Ureter (tissue), 1 donor: ENCODE data around the gene ELMO1. TPM values are rescaled to one million over a fixed set of nuclear protein-coding genes. Genes with fewer than 3 reads are reported as not detected.

Source experiments
- DNase-seq: peaks from one replicate; pipeline ENCODE4 v3.0.0-alpha.2; 2020; ENCODE audit warnings: low spot score
- total RNA-seq: library from RNA; stranded (reverse); gene quantifications from one replicate; pipeline ENCODE4 v1.2.4, GENCODE V29; 2023
- donor health status: DM: yes; HTN: yes; CAD: no.

The ELMO1 gene
- total RNA-seq, 1 donor from 2014 or later = 51.9 TPM

DNA sequence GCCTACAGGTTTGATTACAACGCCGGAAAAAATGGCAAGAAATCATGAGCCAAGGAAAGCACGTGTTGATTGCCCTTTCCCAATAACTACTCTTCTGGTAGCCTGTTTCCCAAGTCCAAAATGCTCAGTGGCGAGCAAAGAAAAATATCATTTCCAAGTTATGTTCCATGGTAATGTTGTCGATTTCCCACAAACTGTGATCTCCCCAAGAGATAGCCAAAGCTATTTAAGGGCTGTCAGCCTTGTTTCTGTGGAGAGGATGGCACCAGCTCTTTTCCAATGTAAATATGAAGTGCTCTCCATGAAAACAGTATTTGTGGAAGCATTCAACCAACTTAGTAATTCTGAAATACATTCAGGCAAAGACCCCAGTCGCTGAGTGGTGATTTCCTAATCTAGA lies 491.9 kb downstream of the ELMO1 start:
- no peak for DNase-seq

DNA sequence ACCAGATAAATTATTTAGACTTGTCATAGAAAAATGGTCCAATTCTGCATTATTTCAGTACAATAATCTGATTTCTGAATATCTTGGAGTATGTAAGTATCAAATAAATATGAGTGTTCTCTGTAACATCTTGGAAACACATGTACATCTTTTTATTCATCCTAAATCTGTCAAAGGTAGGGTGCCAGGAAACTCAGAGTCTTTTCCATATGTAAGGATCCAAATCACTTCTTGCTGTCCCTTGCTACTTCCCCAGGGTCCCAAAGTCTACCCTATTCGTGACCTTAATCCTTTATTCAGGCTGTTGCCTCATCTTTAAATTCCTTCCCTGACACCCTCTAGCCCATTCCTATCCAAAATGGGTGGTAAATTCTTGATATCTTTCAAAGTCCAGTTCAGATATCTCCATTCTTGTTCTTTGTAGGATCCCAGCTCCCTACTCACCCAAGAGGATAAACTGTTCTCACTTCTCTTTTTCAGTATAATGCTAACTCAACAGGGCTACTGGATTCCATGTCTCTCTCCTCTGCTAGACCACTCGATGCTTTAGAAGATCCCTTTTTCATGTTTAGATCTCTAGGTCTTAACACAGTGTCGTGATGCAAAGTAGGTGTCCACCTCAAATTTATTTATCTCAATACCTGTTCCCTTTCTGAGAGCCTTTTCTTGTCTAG lies 493.1 kb downstream of the ELMO1 start:
- no peak for DNase-seq

DNA sequence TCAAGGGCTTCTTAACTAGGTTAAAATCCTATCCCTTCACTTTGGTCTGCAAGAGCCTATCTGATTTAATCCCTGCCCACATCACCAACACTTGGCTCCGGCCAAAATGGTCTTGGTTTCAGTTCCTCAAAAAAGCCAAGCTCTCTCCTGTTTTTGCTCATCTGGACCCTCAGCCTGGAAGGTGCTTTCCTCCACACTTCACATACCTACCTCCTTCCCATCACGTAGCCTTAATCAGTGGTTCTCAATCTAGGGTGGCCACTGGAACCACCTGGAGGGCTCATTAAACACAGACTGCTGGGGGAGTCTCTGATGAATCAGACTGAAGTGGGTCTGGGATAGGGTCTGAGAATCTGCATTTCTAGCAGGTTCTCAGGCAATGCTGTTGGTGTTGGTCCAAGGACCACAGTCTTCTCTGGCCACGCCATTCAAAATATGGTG lies 497.4 kb downstream of the ELMO1 start:
- DNase-seq = no peak

DNA sequence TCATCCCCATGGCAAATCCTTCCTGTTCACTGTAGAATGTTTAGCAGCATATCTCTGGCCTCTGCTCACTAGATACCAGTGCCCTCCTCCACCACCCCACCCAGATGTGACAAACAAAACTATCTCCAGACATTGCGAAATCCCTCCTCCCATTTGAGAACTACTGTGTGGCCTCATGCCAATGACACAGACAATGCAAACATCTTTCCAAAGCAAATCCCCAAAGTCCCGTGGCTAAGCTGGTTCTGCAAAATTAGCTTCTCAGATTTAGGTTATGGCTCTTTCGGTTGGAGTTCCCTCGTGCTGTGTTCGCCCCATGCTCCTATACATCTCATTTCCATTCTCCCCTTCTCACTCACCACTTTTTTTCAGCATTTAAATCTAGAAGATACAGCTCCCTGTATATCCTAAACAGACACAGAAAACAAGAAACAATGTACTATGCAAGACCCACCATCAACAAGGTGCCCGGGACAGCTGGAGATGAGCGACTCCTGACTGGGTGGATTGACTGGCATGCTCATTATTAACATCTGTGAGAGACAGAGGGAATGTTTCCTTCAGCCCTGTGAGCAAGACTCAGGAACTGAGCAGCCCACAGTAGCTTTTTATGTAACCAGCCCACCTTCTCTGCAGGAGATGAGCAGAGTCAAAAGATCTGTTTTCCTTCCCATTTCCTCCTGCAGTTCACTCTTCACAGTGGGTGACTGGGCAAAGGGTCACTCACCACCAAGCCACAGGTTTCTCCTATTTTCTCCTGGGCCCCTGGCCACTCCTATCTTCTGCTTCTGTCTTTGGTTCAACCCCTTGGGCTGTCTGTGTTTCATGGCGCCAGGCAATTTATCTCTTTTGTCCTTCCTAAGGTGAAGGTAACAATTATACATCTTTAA lies 498.7 kb downstream of the ELMO1 start:
- DNase-seq = no peak

DNA sequence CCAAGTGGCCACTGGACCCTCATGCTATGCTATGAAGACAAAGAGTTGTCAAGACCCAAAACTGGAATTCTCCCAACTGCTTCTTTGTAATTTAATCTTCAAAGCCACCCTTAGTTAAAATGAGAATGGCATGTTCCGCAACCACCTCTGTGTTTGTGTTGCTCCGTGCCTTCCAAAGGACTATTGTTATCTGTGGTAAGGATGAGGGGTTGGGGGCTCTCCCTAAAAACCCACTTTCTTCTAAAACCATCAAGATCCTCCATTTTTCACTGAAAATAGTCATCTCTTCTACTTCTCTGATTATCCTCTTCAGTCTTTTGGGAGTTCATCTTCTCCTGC lies 502.3 kb downstream of the ELMO1 start:
- no peak for DNase-seq

DNA sequence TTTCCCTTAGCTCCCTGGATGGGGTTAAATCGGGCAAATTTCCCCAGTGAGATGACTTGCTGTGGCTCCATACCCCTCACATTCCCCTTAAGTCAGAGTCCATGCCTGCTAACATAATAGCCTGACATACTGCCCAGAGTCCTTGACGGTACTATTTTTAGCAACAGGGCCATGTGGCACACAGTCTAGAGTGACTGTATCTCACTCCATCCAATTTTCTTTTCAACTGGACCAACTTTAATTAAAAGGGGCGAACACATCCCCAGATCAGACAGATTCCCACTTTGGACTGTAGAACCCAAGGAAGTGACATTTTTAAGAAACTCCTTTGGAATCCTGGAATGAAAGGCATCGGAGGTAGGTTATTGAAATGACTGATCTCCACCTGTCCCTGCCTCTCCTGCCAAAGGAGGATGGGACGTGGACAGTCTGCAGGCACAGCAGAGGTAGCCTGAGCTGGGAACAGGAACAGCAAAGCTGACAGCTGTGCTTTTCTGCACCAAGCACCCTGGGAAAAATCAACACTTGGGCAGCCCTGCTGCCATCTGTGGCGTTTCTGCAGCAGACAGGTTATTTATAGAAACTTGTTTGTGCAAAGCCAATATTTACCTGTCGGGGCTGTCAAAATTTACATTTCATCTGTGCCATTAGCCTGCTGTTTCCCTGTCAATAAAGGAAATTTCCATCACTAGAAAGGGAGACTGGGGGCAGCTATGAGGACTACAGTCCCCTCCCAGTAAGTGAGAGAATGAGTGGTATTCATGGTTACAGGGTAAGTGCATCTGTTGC lies 502.9 kb downstream of the ELMO1 start:
- no peak for DNase-seq

DNA sequence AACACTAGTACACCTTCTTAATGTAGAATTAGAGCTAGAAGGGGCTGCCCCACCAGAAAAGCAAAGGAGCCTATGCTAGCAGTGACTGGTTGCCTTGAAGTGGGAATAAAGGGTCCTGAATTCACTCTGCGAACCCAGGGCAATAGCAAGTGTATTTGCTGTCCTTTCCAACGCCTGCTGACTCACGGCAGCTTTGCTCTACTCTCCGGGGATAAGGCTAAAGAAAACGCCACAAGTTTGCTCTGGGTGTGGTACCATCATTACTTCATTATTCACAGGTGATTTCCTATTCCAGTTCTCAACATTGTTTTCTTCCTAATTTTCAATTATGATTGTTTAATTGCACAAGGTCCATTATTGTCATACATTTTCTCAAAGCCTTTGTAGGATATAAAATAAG lies 503.8 kb downstream of the ELMO1 start:
- no peak for DNase-seq

DNA sequence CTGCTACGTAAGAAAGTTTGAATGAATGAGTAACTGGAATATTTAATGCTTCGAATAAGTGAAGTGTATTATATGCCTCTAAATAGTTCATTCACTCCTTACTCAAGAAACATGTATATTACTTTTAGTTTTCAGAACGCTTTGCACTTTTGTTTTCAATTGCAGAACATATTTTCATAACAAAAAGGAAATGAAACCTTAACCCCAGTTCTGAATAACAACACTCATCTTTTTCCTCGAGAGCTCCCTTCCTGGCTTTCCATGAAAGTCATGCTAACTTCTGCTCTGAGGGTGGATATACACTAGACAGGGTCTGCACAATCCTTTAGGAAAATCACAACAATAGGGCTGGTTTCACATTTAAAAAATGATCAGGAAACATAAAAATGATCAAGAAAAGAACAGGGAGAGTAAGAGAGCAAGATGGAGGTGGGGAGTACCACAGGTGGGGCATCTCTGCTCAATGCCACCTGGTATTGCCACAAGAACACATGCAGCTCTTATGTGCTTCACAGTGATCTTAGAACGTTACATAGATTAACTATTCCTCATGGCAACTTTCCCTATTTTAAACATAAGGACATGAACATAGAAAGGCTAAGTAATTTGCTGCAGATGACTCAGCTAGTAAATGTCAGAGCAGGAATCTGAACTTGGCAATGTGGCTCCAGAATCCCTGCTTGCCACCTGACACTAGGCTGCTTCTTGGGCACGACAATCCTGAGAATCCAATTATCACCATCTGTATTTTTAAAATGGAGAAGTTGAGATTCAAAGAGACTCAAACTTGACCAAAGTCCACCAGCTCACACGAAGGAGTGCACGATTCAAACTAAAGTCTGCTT lies 504.9 kb downstream of the ELMO1 start:
- no peak for DNase-seq

DNA sequence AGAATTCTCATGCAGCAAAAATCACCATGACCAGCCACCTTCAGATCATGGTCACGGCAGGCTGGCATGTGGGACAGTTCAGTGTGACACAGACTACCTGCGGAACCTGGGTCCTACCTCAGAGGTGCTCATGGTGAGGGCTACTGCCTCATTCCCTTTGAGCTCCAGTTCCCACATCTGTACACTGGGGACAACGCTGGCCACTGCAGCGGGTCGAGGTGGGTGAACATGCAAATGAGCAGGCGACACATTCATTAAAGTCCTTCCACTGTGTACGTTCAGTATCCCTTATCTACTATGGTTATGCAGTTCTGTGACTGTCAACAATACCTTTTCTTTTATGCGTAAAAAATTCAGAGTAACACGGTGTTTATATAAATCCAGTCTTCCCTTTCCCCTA lies 505.7 kb downstream of the ELMO1 start:
- DNase-seq = no peak

DNA sequence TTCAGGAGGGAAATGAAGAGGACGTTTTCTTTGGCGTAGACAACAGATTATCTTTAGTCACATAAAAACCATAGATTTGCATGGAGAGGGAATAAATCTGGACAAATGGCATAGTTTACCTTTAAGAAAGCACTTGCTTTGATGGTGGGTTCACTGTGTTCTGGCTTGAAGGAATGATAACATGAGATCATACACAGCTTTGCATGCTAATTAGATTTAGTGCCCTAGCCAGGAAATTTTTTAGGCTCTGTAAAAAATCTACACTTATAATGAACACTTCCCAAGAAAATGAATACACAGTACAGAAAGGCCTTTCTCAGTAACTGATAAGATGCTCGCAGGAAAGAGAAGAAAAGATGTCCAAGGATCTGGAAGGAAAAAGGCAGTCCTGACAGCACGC lies 506.1 kb downstream of the ELMO1 start:
- DNase-seq = no peak

DNA sequence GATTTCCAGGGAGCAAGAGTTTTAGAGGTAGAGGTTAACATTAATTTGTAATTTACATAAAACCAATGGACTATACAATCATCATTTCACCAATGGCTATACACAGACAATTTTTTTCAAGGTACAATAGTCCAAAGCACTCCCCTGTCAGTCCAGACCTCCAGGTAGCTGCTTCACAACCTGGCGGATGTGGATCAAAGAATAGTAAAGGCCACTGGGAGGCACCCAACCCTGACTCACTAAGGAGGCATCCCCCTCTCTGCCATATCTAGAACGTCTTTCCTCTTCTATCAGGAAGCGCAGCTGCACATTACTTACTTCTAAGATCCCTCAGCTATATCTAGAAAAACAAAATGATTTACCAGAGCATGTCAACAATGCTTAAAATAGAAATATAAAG lies 506.6 kb downstream of the ELMO1 start:
- no peak for DNase-seq

DNA sequence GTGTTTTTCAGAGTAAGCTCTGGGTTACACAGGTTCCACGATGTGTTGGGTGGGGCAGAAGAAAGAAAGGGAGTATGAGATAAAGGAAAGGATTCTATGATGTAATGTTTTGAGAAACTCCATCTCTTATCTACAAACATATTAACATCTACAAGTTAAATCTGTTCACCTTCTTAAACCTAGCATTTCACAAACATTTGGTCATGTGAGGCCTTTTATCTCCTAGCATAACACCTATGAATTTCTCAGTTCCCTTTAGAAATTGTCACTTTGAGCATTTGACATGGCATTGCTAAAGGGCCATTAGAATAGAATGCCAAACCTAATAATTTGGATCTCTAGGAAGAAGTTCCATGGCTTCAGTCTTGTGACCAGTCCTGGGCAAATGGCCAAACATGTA lies 507.3 kb downstream of the ELMO1 start:
- DNase-seq = no peak

DNA sequence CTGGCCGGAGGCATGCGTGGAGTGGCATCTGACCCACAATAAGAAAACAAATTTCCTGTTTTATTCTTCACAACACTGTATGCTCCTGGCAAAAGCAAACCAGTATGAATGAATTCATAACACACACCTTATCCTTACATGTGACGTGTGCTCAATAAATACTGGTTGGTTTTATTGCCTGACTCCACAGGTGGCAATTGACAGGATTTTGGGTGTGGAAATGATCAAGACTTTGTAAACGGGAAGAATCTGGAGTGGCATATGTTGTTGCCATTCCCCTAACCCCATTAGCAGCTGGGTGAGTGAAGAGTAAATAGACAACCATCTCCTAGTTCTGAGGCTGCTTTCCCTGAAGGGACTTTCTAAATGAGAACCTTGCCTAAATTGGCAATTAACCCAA lies 508.8 kb downstream of the ELMO1 start:
- no peak for DNase-seq

DNA sequence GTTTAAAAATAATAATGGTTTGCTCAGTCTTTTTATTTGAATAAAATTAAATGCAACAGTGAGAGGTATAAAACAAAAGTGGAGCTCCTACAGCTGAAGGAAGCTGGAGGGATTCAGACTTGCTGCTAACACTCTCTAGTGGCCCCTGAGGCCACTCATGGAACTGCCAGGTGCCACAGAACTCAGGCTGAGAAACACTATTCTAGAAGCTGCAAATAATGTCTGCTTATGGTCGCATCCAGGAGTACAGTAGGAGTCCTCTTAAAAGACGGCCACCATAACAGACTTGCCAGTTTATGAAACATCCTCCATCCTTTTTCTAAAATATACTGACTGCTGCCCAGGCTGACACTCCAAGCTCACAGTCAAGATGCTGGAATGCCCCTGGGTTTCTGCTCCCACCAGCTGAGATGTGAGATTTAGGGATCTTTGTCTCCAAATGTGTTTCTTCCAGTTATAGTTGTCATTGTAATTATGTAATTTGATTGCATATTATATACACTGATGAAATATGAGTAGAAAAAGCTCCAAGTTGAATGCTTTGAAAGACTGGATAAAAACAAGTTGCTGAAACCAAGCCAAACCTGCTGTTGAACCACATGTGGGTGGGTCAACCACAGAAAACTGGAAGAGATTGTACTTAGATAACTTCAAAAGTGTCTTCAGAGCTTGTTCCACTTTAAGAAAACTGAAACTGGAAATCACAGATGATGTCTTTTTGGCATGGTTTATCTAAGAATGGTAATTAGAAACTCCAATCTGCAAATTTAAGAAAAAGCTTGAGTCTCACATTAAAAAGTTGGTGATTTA lies 510.7 kb downstream of the ELMO1 start:
- no peak for DNase-seq

DNA sequence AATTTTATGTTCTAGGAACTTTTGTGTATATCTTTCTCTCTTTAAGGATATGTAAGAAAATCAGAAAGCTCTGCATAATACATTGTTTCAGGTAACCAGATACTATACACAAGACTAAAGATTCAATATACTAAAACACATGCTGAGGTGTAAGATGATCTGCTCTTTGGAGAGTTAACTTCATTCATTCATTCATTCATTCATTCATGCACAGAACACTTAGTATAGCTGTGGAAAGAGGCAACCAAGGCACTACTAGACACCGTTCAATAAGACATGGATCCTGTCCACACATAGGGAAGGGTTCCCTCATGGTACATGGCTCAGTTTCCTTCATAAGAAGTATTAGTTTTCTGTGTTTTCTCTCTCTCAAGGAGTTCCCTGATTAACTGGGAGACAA lies 516.8 kb downstream of the ELMO1 start:
- DNase-seq = no peak

DNA sequence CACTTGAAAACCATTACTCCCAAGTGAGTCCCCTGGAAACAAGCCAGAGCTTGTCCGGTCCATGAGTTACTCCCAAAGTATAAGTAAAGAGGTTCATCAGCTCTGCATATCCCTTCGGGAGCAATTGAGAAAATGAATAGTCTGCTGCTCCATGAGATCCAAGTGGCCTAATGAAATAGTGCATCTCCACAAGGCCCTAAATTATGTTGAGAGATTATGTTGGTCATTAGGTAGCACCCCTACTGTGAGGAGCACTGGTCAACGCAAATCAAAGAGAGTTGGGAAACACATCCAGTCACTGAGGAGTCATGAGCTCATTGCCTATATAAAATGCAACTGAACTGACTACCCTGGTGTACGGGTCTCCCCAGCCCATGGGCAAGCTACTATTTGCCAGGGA lies 518.9 kb downstream of the ELMO1 start:
- no peak for DNase-seq

DNA sequence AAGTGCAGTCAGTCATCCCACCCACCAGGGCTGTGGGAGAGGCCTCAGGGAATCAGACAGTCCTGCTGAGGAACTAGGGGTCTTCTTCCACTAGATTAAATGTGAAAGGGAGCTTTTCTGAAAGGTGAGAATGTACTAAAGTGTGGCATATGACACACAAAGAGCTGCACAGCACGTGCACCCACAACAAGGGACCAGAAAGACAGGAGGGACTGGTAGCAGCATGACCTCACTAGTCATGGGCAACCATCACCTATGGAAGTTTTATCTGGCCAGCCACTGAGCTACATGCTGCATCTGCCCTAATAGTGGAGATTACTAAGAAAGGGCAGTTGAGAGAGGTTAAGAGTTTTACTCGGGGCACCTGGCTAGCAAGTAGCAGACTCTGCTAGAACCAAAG lies 519.9 kb downstream of the ELMO1 start:
- no peak for DNase-seq

DNA sequence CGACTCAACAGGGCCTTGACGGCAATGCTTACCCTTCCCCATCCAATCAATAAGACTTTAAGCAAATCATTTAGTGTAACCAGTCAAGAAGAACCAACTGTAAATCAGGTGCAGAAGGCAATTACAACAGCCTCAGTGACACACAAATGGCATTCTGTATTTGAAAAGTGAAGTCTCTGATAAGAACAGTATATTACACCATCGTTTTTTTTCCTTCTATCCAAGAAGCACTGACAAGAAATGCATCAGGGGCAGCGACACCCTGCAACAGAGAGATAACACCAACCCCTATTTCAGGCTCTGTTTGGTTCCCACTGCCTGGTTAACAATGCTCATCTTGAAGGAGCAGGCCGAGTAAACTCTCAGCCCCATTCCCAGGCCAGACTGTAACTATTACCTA lies 520.4 kb downstream of the ELMO1 start:
- no peak for DNase-seq

DNA sequence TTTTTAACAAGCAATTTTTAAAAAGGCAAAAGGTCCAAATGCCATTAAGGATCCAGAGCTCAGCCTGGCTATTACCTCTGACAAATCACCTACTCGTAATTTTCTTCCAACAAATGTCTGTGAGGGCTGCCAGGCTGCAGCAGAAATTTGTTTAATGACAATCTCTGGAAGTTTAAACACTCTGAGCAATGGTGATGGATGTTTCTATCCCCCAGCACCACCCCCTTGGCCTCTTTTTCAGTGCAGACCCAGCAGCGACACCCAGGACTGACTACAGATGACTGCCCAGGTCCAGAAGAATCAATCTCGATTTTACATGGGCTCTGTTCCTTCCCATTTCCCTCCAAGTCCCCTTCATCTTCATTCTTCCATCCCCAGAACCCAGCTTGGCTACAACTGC lies 523.0 kb downstream of the ELMO1 start:
- DNase-seq = no peak

DNA sequence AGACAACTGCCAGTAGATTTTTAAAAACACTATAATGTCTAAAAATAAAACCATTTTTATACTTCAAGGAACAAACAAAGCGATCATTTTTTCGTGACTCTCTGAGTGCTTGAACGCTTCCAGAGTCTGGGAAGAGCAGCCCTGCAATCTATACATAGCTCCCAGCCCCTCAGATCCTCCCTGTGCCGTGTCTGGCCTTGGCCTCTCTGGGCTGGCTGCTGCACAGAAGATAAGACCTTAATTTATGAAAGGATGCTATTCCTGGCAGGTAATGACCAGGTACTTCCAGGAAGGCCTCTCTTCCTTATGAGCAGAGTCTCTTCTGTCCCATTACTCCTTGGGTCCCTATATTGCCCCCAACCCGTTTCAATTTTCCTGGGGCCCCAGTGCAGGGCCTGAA lies 523.5 kb downstream of the ELMO1 start:
- no peak for DNase-seq

DNA sequence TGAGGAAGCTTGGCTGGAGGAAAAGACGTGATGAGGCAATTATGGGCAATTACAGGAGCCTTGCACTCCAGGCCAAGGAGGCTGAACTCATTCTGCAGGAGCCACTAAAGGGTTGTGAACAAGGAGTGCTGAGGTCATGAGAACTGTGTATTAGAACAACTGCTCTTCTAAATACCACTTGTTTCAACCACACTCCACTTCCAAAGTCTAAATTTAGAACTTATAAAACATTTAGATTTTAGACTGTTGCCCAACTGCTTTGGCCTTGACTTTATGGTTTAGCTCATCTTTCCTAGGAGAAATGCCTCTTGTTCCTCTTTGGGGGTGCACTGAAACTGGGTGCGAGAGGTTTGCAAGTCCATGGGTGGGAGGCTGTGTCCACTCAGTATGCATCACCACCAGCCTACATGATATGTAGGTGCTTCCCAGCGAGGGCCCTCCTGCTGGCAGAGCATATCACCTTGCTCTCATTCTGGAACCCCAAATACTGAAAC lies 524.7 kb downstream of the ELMO1 start:
- no peak for DNase-seq
